Testis (tissue), 2 donors: ENCODE data around the gene KATNB1.

Source experiments
- POLR2A ChIP-seq: fragments of 450-650 bp; IDR thresholded peaks from one replicate; pipeline ENCODE4 v1.6.1; 2017; ENCODE audit warnings: antibody characterized with exemption, mild to moderate bottlenecking, moderate library complexity
- TF ChIP-seq, protein P1 (sequence below), 3 experiments: fragments of 450-650 bp in 2 of 3; fragments of 200-600 bp in 1 of 3; sonication (generic) in 1 of 3; IDR thresholded peaks; one replicate each; pipeline ENCODE4 v1.5.1; 2016 to 2019; ENCODE audit warnings: antibody characterized with exemption in 3 of 3, mild to moderate bottlenecking in 2 of 3, moderate library complexity in 1 of 3

DNA sequence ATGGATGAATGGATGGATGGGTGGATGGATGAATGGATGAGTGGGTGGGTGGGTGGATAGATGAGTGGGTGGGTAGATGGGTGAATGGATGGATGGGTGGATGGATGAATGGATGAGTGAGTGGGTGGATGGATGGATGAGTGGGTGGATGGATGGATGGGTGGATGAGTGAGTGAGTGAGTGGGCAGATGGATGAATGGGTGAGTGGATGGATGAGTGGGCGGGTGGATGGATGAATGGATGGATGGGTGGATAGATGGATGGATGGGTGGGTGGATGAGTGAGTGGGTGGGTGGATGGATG is 6.4 kb upstream of the KATNB1 start:
- TF ChIP-seq POLR2A: no peak
- TF ChIP-seq, protein P1, sequence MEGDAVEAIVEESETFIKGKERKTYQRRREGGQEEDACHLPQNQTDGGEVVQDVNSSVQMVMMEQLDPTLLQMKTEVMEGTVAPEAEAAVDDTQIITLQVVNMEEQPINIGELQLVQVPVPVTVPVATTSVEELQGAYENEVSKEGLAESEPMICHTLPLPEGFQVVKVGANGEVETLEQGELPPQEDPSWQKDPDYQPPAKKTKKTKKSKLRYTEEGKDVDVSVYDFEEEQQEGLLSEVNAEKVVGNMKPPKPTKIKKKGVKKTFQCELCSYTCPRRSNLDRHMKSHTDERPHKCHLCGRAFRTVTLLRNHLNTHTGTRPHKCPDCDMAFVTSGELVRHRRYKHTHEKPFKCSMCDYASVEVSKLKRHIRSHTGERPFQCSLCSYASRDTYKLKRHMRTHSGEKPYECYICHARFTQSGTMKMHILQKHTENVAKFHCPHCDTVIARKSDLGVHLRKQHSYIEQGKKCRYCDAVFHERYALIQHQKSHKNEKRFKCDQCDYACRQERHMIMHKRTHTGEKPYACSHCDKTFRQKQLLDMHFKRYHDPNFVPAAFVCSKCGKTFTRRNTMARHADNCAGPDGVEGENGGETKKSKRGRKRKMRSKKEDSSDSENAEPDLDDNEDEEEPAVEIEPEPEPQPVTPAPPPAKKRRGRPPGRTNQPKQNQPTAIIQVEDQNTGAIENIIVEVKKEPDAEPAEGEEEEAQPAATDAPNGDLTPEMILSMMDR (IDR thresholded peaks at IDR 0.05): no peak
